Measurements from ENCODE around the gene INTS6L. TPM values are rescaled to one million over a fixed set of nuclear protein-coding genes. Genes with fewer than 3 reads are reported as not detected.

INTS6L gene
- total and polyA plus RNA-seq, 3 donors from 2014 or later: 15.0 to 47.6 (median 41.3) TPM

- no peaks in the 10 kb centered on the region for H3K4me1 ChIP-seq
- H3K27me3 ChIP-seq: no peaks in the 10 kb centered on the region
- intact Hi-C loops (cut with DNase I; ENCODE audit: low total_unique reads): no loop called here
- H3K36me3 ChIP-seq (ENCODE audit: low read depth, missing control alignments): no peaks in the 10 kb centered on the region
- WGBS, 2 donors: 85 to 100% methylated on average over 1 to 5 of the region's 5 CpGs
- no peak overlapping the region for H3K27ac ChIP-seq
- DNase-seq: no peak
- no peaks in the 10 kb centered on the region for H3K9me3 ChIP-seq
- TF ChIP-seq POLR2A (IDR thresholded peaks at IDR 0.05) (no peak), CTCF (IDR thresholded peaks at IDR 0.05) (no peak)
- no peak overlapping the region for H3K4me3 ChIP-seq
Observed at GRCh38 chrX:135513130-135513515, 7.3 kb upstream of the INTS6L start.

- no peaks in the 10 kb centered on the region for H3K4me1 ChIP-seq
- no peaks in the 10 kb centered on the region for H3K27me3 ChIP-seq
- DNase-seq: no peak
- H3K4me3 ChIP-seq: no peak overlapping the region
- H3K9me3 ChIP-seq: no peaks in the 10 kb centered on the region
- no peaks in the 10 kb centered on the region for H3K36me3 ChIP-seq (ENCODE audit: low read depth, missing control alignments)
- intact Hi-C loops (cut with DNase I; ENCODE audit: low total_unique reads): no loop called here
- TF ChIP-seq CTCF (IDR thresholded peaks at IDR 0.05) (no peak), POLR2A (IDR thresholded peaks at IDR 0.05) (no peak)
- 50 to 63% methylated on average over 1 of the region's 1 CpG for WGBS, 2 donors
- H3K27ac ChIP-seq: no peak overlapping the region
Observed at GRCh38 chrX:135516376-135516775, 4.1 kb upstream of the INTS6L start.

GRCh38 chrX:135518161-135518560 lies 2.3 kb upstream of the INTS6L start:
- Histone ChIP-seq H3K27me3 (no peaks in the 10 kb centered on the region), H3K9me3 (no peaks in the 10 kb centered on the region), H3K4me1 (no peaks in the 10 kb centered on the region), H3K4me3 (no peak overlapping the region), H3K36me3 (ENCODE audit: low read depth, missing control alignments) (no peaks in the 10 kb centered on the region), H3K27ac (no peak overlapping the region)
- intact Hi-C loops (cut with DNase I; ENCODE audit: low total_unique reads): no loop called here
- no peak for TF ChIP-seq CTCF (IDR thresholded peaks at IDR 0.05)
- no peak for TF ChIP-seq POLR2A (IDR thresholded peaks at IDR 0.05)
- WGBS, 2 donors: 100% methylated on average over 1 of the region's 1 CpG
- DNase-seq: no peak

GRCh38 chrX:135520022-135520552 lies 373 bp upstream of the INTS6L start:
- no peaks in the 10 kb centered on the region for H3K27me3 ChIP-seq
- no peaks in the 10 kb centered on the region for H3K36me3 ChIP-seq (ENCODE audit: low read depth, missing control alignments)
- H3K9me3 ChIP-seq: no peaks in the 10 kb centered on the region
- H3K27ac ChIP-seq: peak overlapping the region; percentile 39 to 89
- peak overlapping the region; percentile 71 to 75 for H3K4me3 ChIP-seq
- DNase-seq: peak; percentile 28
- no peaks in the 10 kb centered on the region for H3K4me1 ChIP-seq
- intact Hi-C loops (cut with DNase I; ENCODE audit: low total_unique reads): no loop called here
- WGBS, 2 donors: 0% methylated on average over 12 of the region's 12 CpGs
- no peak for TF ChIP-seq POLR2A (IDR thresholded peaks at IDR 0.05)

- H3K4me3 ChIP-seq: peak overlapping the region; percentile 71 to 75
- TF ChIP-seq CTCF (IDR thresholded peaks at IDR 0.05): no peak
- no peak for TF ChIP-seq POLR2A (IDR thresholded peaks at IDR 0.05)
- no peaks in the 10 kb centered on the region for H3K36me3 ChIP-seq (ENCODE audit: low read depth, missing control alignments)
- intact Hi-C loops (cut with DNase I; ENCODE audit: low total_unique reads): no loop called here
- no peaks in the 10 kb centered on the region for H3K9me3 ChIP-seq
- peak; percentile 89 for DNase-seq
- H3K4me1 ChIP-seq: no peaks in the 10 kb centered on the region
- peak overlapping the region; percentile 89 to 94 for H3K27ac ChIP-seq
- no peaks in the 10 kb centered on the region for H3K27me3 ChIP-seq
- 0 to 1% methylated on average over 6 to 11 of the region's 73 CpGs for WGBS, 2 donors
Observed at GRCh38 chrX:135521405-135522131, 1.1 kb downstream of the INTS6L start.

Data from testis (tissue), 3 donors.